Measurements from ENCODE around the gene SLK.

SLK gene

GRCh38 chr10:104026762-104027161, 59.8 kb downstream of the SLK start:
- H3K9me3 ChIP-seq (ENCODE audit: control insufficient read depth in 2 of 2, low read length in 2 of 2): no peaks in the 10 kb centered on the region
- H3K27ac ChIP-seq (ENCODE audit: low read depth in 2 of 2, low read length in 2 of 2): no peak overlapping the region
- H3K4me1 ChIP-seq (ENCODE audit: control insufficient read depth in 2 of 2, insufficient read depth in 2 of 2, low read length in 2 of 2): no peaks in the 10 kb centered on the region
- H3K36me3 ChIP-seq (ENCODE audit: control insufficient read depth in 2 of 2, insufficient read depth in 2 of 2, low read length in 2 of 2): peaks cover 51 to 54% of the 10 kb centered on the region in 2 donors
- H3K9ac ChIP-seq (ENCODE audit: low read depth in 1 of 2, low read length in 2 of 2): no peak overlapping the region
- H3K4me3 ChIP-seq (ENCODE audit: low read length in 2 of 2): no peak overlapping the region
- no peaks in the 10 kb centered on the region for H3K27me3 ChIP-seq (ENCODE audit: control insufficient read depth in 2 of 2, insufficient read depth in 2 of 2, low read length in 2 of 2)

GRCh38 chr10:104028146-104028545, 61.2 kb downstream of the SLK start:
- H3K27me3 ChIP-seq (ENCODE audit: control insufficient read depth in 2 of 2, insufficient read depth in 2 of 2, low read length in 2 of 2): no peaks in the 10 kb centered on the region
- no peak overlapping the region for H3K4me3 ChIP-seq (ENCODE audit: low read length in 2 of 2)
- H3K27ac ChIP-seq (ENCODE audit: low read depth in 2 of 2, low read length in 2 of 2): no peak overlapping the region
- no peak overlapping the region for H3K9ac ChIP-seq (ENCODE audit: low read depth in 1 of 2, low read length in 2 of 2)
- no peaks in the 10 kb centered on the region for H3K9me3 ChIP-seq (ENCODE audit: control insufficient read depth in 2 of 2, low read length in 2 of 2)
- H3K36me3 ChIP-seq (ENCODE audit: control insufficient read depth in 2 of 2, insufficient read depth in 2 of 2, low read length in 2 of 2): peaks cover 44 to 54% of the 10 kb centered on the region in 2 donors
- no peaks in the 10 kb centered on the region for H3K4me1 ChIP-seq (ENCODE audit: control insufficient read depth in 2 of 2, insufficient read depth in 2 of 2, low read length in 2 of 2)

- Histone ChIP-seq H3K4me1 (ENCODE audit: control insufficient read depth in 2 of 2, insufficient read depth in 2 of 2, low read length in 2 of 2) (no peaks in the 10 kb centered on the region), H3K9me3 (ENCODE audit: control insufficient read depth in 2 of 2, low read length in 2 of 2) (no peaks in the 10 kb centered on the region), H3K4me3 (ENCODE audit: low read length in 2 of 2) (no peak overlapping the region), H3K27me3 (ENCODE audit: control insufficient read depth in 2 of 2, insufficient read depth in 2 of 2, low read length in 2 of 2) (no peaks in the 10 kb centered on the region), H3K36me3 (ENCODE audit: control insufficient read depth in 2 of 2, insufficient read depth in 2 of 2, low read length in 2 of 2) (peaks cover 39 to 51% of the 10 kb centered on the region in 2 donors), H3K9ac (ENCODE audit: low read depth in 1 of 2, low read length in 2 of 2) (no peak overlapping the region), H3K27ac (ENCODE audit: low read depth in 2 of 2, low read length in 2 of 2) (no peak overlapping the region)
Measured at GRCh38 chr10:104028823-104029520, 62.0 kb downstream of the SLK start.

- Histone ChIP-seq H3K4me3 (ENCODE audit: low read length in 2 of 2) (no peak overlapping the region), H3K9ac (ENCODE audit: low read depth in 1 of 2, low read length in 2 of 2) (no peak overlapping the region), H3K27ac (ENCODE audit: low read depth in 2 of 2, low read length in 2 of 2) (no peak overlapping the region), H3K9me3 (ENCODE audit: control insufficient read depth in 2 of 2, low read length in 2 of 2) (no peaks in the 10 kb centered on the region), H3K27me3 (ENCODE audit: control insufficient read depth in 2 of 2, insufficient read depth in 2 of 2, low read length in 2 of 2) (no peaks in the 10 kb centered on the region), H3K4me1 (ENCODE audit: control insufficient read depth in 2 of 2, insufficient read depth in 2 of 2, low read length in 2 of 2) (no peaks in the 10 kb centered on the region), H3K36me3 (ENCODE audit: control insufficient read depth in 2 of 2, insufficient read depth in 2 of 2, low read length in 2 of 2) (peaks cover 34 to 46% of the 10 kb centered on the region in 2 donors)
Measured at GRCh38 chr10:104029521-104029860, 62.6 kb downstream of the SLK start.

GRCh38 chr10:104031631-104032030, 64.7 kb downstream of the SLK start:
- no peak overlapping the region for H3K27ac ChIP-seq (ENCODE audit: low read depth in 2 of 2, low read length in 2 of 2)
- H3K36me3 ChIP-seq (ENCODE audit: control insufficient read depth in 2 of 2, insufficient read depth in 2 of 2, low read length in 2 of 2): peaks cover 21 to 40% of the 10 kb centered on the region in 2 donors
- no peaks in the 10 kb centered on the region for H3K4me1 ChIP-seq (ENCODE audit: control insufficient read depth in 2 of 2, insufficient read depth in 2 of 2, low read length in 2 of 2)
- H3K9ac ChIP-seq (ENCODE audit: low read depth in 1 of 2, low read length in 2 of 2): no peak overlapping the region
- H3K27me3 ChIP-seq (ENCODE audit: control insufficient read depth in 2 of 2, insufficient read depth in 2 of 2, low read length in 2 of 2): no peaks in the 10 kb centered on the region
- H3K9me3 ChIP-seq (ENCODE audit: control insufficient read depth in 2 of 2, low read length in 2 of 2): no peaks in the 10 kb centered on the region
- H3K4me3 ChIP-seq (ENCODE audit: low read length in 2 of 2): no peak overlapping the region

- Histone ChIP-seq H3K36me3 (ENCODE audit: control insufficient read depth in 2 of 2, insufficient read depth in 2 of 2, low read length in 2 of 2) (peaks cover 22 to 41% of the 10 kb centered on the region in 2 donors), H3K9me3 (ENCODE audit: control insufficient read depth in 2 of 2, low read length in 2 of 2) (no peaks in the 10 kb centered on the region), H3K27ac (ENCODE audit: low read depth in 2 of 2, low read length in 2 of 2) (no peak overlapping the region), H3K4me3 (ENCODE audit: low read length in 2 of 2) (no peak overlapping the region), H3K4me1 (ENCODE audit: control insufficient read depth in 2 of 2, insufficient read depth in 2 of 2, low read length in 2 of 2) (no peaks in the 10 kb centered on the region), H3K27me3 (ENCODE audit: control insufficient read depth in 2 of 2, insufficient read depth in 2 of 2, low read length in 2 of 2) (no peaks in the 10 kb centered on the region), H3K9ac (ENCODE audit: low read depth in 1 of 2, low read length in 2 of 2) (no peak overlapping the region)
Measured at GRCh38 chr10:104032144-104032775, 65.3 kb downstream of the SLK start.

GRCh38 chr10:104033401-104033930, 66.5 kb downstream of the SLK start:
- Histone ChIP-seq H3K9me3 (ENCODE audit: control insufficient read depth in 2 of 2, low read length in 2 of 2) (no peaks in the 10 kb centered on the region), H3K4me3 (ENCODE audit: low read length in 2 of 2) (no peak overlapping the region), H3K36me3 (ENCODE audit: control insufficient read depth in 2 of 2, insufficient read depth in 2 of 2, low read length in 2 of 2) (peaks cover 18 to 39% of the 10 kb centered on the region in 2 donors), H3K4me1 (ENCODE audit: control insufficient read depth in 2 of 2, insufficient read depth in 2 of 2, low read length in 2 of 2) (no peaks in the 10 kb centered on the region), H3K27me3 (ENCODE audit: control insufficient read depth in 2 of 2, insufficient read depth in 2 of 2, low read length in 2 of 2) (no peaks in the 10 kb centered on the region), H3K27ac (ENCODE audit: low read depth in 2 of 2, low read length in 2 of 2) (no peak overlapping the region), H3K9ac (ENCODE audit: low read depth in 1 of 2, low read length in 2 of 2) (no peak overlapping the region)

GRCh38 chr10:104033966-104034365, 67.0 kb downstream of the SLK start:
- Histone ChIP-seq H3K27me3 (ENCODE audit: control insufficient read depth in 2 of 2, insufficient read depth in 2 of 2, low read length in 2 of 2) (no peaks in the 10 kb centered on the region), H3K36me3 (ENCODE audit: control insufficient read depth in 2 of 2, insufficient read depth in 2 of 2, low read length in 2 of 2) (peaks cover 18 to 35% of the 10 kb centered on the region in 2 donors), H3K27ac (ENCODE audit: low read depth in 2 of 2, low read length in 2 of 2) (no peak overlapping the region), H3K4me1 (ENCODE audit: control insufficient read depth in 2 of 2, insufficient read depth in 2 of 2, low read length in 2 of 2) (no peaks in the 10 kb centered on the region), H3K9me3 (ENCODE audit: control insufficient read depth in 2 of 2, low read length in 2 of 2) (no peaks in the 10 kb centered on the region), H3K9ac (ENCODE audit: low read depth in 1 of 2, low read length in 2 of 2) (no peak overlapping the region), H3K4me3 (ENCODE audit: low read length in 2 of 2) (no peak overlapping the region)

GRCh38 chr10:104034401-104035193, 67.7 kb downstream of the SLK start:
- Histone ChIP-seq H3K36me3 (ENCODE audit: control insufficient read depth in 2 of 2, insufficient read depth in 2 of 2, low read length in 2 of 2) (peaks cover 16 to 35% of the 10 kb centered on the region in 2 donors), H3K4me3 (ENCODE audit: low read length in 2 of 2) (no peak overlapping the region), H3K27me3 (ENCODE audit: control insufficient read depth in 2 of 2, insufficient read depth in 2 of 2, low read length in 2 of 2) (no peaks in the 10 kb centered on the region), H3K27ac (ENCODE audit: low read depth in 2 of 2, low read length in 2 of 2) (no peak overlapping the region), H3K4me1 (ENCODE audit: control insufficient read depth in 2 of 2, insufficient read depth in 2 of 2, low read length in 2 of 2) (no peaks in the 10 kb centered on the region), H3K9ac (ENCODE audit: low read depth in 1 of 2, low read length in 2 of 2) (no peak overlapping the region), H3K9me3 (ENCODE audit: control insufficient read depth in 2 of 2, low read length in 2 of 2) (no peaks in the 10 kb centered on the region)

Measured in mucosa of rectum (tissue), 2 donors.